ENCODE measurements around the gene HDAC4.
"Not testable (repeated sequence)": the region's sequence is repeated elsewhere in the genome, so short reads cannot be mapped to it uniquely, and the experiment has no call there.

Gene HDAC4

DNA sequence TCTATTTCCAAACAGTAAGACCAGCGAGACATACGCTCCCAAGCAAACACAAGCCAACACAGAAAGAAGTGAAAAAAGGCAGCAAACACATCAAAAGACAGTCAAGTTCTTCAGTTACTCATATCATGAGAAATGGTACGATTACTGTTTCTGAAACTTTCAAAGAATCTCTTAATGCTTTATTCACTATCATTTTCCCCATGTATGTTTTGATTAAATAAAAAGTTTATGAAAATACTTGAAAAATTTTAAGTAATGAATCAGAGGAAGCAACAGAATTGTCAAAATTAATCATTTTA, 114.9 kb downstream of the HDAC4 start:
- H3K4me3 ChIP-seq (ENCODE audit: control insufficient read depth, low read depth, low read length): no peak overlapping the region
- DNase-seq (ENCODE audit: low read depth): no peak
- no peak for TF ChIP-seq CTCF (conservative IDR thresholded peaks at IDR 0.05; ENCODE audit: control insufficient read depth, insufficient read depth, low read depth, low read length)

DNA sequence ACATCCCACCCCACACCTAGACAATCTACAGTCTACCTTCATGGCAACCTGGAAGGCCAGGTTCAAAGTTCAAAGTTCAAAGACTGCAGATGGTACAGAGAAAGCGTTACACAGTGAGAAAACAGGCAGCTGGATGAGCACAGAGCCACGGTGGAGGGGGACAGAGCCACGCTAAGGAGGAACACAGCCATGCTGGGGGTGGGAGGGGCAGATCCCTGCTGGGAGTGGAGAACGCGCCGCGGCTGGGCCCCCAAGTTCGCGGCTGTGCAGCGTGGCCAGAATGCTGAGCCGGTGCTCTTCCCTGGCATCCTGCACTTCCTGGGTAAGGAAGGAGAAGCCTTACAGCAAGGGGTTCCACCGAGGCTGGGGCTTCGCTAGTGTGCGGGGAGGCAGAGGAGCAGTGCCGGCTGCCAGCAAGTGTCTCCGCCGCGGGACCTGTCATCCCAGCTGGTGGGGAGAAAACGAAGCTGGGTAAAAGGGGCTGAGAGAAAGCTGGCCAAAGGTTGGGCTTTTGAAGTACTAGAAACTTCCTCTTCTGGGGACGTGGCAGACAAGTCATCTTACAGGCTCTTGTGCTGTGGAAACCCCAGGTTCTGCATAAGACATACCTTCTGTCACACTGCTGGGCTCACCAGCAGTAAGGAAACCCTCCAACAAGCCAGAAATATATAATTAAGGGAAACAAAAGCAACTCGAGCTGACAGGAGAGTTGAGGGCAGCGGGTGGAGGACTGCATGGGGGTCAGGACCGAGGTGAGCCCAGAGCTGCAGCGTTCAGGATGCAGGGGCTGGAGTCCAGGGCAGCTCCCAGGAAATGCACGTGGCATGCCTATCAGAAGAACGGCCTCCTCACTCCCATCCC, 115.5 kb downstream of the HDAC4 start:
- no peak for TF ChIP-seq CTCF (conservative IDR thresholded peaks at IDR 0.05; ENCODE audit: control insufficient read depth, insufficient read depth, low read depth, low read length)
- DNase-seq (ENCODE audit: low read depth): no peak
- H3K4me3 ChIP-seq (ENCODE audit: control insufficient read depth, low read depth, low read length): no peak overlapping the region

GRCh38 chr2:239283961-239284795, 116.6 kb downstream of the HDAC4 start:
- DNase-seq (ENCODE audit: low read depth): no peak
- TF ChIP-seq CTCF (conservative IDR thresholded peaks at IDR 0.05; ENCODE audit: control insufficient read depth, insufficient read depth, low read depth, low read length): no peak
- H3K4me3 ChIP-seq (ENCODE audit: control insufficient read depth, low read depth, low read length): no peak overlapping the region

DNA sequence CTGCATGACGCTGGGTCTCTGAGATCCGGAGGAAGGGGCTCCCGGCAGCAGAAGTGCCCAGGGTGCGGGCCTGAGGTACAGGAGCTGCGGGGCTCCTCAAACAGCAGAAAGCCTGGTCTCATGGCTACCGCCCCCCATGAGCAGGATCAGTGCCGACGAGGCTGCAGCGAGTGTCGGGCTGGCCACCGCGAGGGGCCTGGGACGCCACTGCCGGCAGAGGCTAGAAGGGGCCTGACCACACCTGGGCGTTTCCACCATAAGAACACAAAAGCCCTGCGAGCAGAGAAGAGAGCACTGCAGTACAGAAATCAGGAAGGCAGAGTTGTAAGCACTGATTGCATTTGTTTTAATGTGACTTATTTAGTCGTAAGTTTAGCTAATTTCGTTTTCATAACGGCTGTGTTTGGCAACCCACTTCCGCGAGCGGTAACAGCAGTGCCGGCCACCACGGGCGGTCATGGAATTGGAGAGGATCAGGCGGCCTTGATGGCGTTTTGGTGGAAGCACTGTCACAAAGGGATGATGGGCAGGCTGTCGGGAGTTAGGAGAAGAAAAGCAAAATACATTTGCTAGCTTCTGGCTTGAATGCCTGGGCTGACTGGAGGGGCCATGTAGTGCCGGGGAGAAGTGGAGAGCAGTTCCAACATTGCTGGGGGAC, 117.4 kb downstream of the HDAC4 start:
- no peak for TF ChIP-seq CTCF (conservative IDR thresholded peaks at IDR 0.05; ENCODE audit: control insufficient read depth, insufficient read depth, low read depth, low read length)
- DNase-seq (ENCODE audit: low read depth): no peak
- no peak overlapping the region for H3K4me3 ChIP-seq (ENCODE audit: control insufficient read depth, low read depth, low read length)

GRCh38 chr2:239282448-239283287, 118.2 kb downstream of the HDAC4 start:
- no peak for DNase-seq (ENCODE audit: low read depth)
- no peak for TF ChIP-seq CTCF (conservative IDR thresholded peaks at IDR 0.05; ENCODE audit: control insufficient read depth, insufficient read depth, low read depth, low read length)
- H3K4me3 ChIP-seq (ENCODE audit: control insufficient read depth, low read depth, low read length): no peak overlapping the region

DNA sequence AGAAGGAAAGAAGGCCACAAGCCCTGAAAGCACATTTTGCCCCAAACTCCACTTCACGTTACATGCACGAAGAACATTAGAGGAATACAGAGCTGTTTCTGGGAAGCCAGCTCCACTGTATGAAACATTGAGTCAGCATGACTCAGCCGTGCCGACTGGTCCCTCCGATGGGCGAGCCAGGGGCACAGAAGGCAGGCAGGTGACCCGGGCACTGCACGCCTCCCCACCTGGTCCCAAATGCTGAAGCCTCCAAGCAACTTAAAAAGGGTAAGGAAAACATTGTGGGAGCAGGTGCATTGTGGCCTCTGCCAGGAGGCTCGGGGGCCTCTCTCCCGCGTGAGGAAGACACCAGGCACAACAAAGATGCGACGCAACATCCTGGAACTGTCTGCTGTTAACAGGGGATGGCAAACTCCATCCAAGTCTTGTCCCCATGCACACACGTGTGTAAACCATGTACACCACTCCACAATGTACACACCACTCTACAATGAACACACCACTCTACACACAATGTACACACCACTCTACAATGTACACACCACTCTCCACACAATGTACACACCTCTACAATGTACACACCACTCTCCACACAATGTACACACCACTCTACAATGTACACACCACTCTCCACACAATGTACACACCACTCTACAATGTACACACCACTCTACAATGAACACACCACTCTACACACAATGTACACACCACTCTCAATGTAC, 120.4 kb downstream of the HDAC4 start:
- H3K4me3 ChIP-seq (ENCODE audit: control insufficient read depth, low read depth, low read length): not testable (repeated sequence)
- peak; percentile 90 for DNase-seq (ENCODE audit: low read depth)

Measured in fibroblast of mammary gland (primary cell).